Breast epithelium (tissue), 4 donors: ENCODE data around the gene GRIN2D. TPM values are rescaled to one million over a fixed set of nuclear protein-coding genes. Genes with fewer than 3 reads are reported as not detected.

Source experiments
- DNase-seq, 2 donors: peaks; one replicate each; pipeline ENCODE4 v3.0.0-alpha.2; 2019; ENCODE audit warnings: low spot score in 2 of 2
- H3K27ac ChIP-seq, 2 donors: fragments of 200-600 bp; sonication (generic) in 1 of 2; one replicate each; pipeline ENCODE4 v1.5.1; 2016 to 2019; ENCODE audit warnings: mild to moderate bottlenecking in 1 of 2
- H3K27me3 ChIP-seq, 2 donors: fragments of 200-600 bp; sonication (generic) in 1 of 2; one replicate each; pipeline versions ENCODE4 v1.5.1 to v1.6.0; 2017 to 2019; ENCODE audit warnings: control low read depth in 1 of 2, mild to moderate bottlenecking in 1 of 2
- H3K36me3 ChIP-seq: fragments of 200-600 bp; one replicate; pipeline ENCODE4 v1.5.1; 2019
- H3K4me1 ChIP-seq, 2 donors: fragments of 200-600 bp; sonication (generic); one replicate each; pipeline ENCODE4 v1.5.1; 2016 to 2019; ENCODE audit warnings: control low read depth in 1 of 2
- H3K4me3 ChIP-seq, 3 donors: fragments of 200-600 bp; sonication (generic); 1 replicate in 2 of 3; 2 replicates in 1 of 3; pipeline ENCODE4 v1.5.1; 2016 to 2019; ENCODE audit warnings: mild to moderate bottlenecking in 3 of 3, moderate library complexity in 2 of 3
- H3K9me3 ChIP-seq, 2 donors: fragments of 200-600 bp; sonication (generic) in 1 of 2; one replicate each; pipeline ENCODE4 v1.5.1; 2016 to 2019; ENCODE audit warnings: control low read depth in 1 of 2
- CTCF ChIP-seq, 3 donors: fragments of 450-650 bp; IDR thresholded peaks; one replicate each; pipeline ENCODE4 v1.5.1; 2016 to 2017; ENCODE audit warnings: antibody characterized with exemption in 3 of 3, mild to moderate bottlenecking in 3 of 3, moderate library complexity in 3 of 3
- POLR2A ChIP-seq: fragments of 450-650 bp; IDR thresholded peaks from one replicate; pipeline ENCODE4 v1.6.1; 2016; ENCODE audit warnings: antibody characterized with exemption, mild to moderate bottlenecking, moderate library complexity
- POLR2AphosphoS5 ChIP-seq, 3 donors: sonication (generic); formaldehyde crosslinking; IDR thresholded peaks; one replicate each; pipeline ENCODE4 v1.6.1; 2017; ENCODE audit warnings: antibody characterized with exemption in 3 of 3
- intact Hi-C: fragments of 100-400 bp; cut with DNase I; formaldehyde crosslinking; loops from one replicate; pipeline ENCODE4 v1.15.1; 2023; ENCODE audit warnings: low total_unique reads
- total RNA-seq, 3 donors: library from RNA; depleted of rRNA; stranded (reverse); fragments of >200 nt; gene quantifications; one replicate each; pipeline ENCODE4 v1.1.0, GENCODE V29; 2016

The GRIN2D gene
- total RNA-seq, 3 donors from 2014 or later: 0.32 to 0.33 TPM; not detected in 1

GRCh38 chr19:48397263-48398101 lies 4.0 kb downstream of the GRIN2D start:
- Histone ChIP-seq H3K4me3 (peak overlapping the region; percentile 37 to 75 (median 53)), H3K4me1 (peaks cover 0 to 9% of the 10 kb centered on the region in 2 donors), H3K36me3 (no peaks in the 10 kb centered on the region), H3K27me3 (peaks cover 14 to 41% of the 10 kb centered on the region in 2 donors), H3K27ac (no peak overlapping the region), H3K9me3 (no peaks in the 10 kb centered on the region)
- intact Hi-C loops: loop anchor here (10.0 kb wide), 1 partner anchor 1207 kb away; no protein-coding TSS in a partner anchor
- no peak for DNase-seq
- TF ChIP-seq POLR2A (no peak), CTCF (IDR thresholded peaks at IDR 0.05) (no peak), POLR2AphosphoS5 (IDR thresholded peaks at IDR 0.05) (no peak)

GRCh38 chr19:48398102-48398374 lies 4.6 kb downstream of the GRIN2D start:
- TF ChIP-seq POLR2AphosphoS5 (IDR thresholded peaks at IDR 0.05) (no peak), CTCF (IDR thresholded peaks at IDR 0.05) (no peak), POLR2A (no peak)
- Histone ChIP-seq H3K27ac (peak overlapping the region in 1 of 2 donors; percentile 74), H3K36me3 (no peaks in the 10 kb centered on the region), H3K4me3 (peak overlapping the region; percentile 37 to 75 (median 53)), H3K27me3 (peaks cover 14 to 41% of the 10 kb centered on the region in 2 donors), H3K9me3 (no peaks in the 10 kb centered on the region), H3K4me1 (peaks cover 0 to 9% of the 10 kb centered on the region in 2 donors)
- DNase-seq: no peak
- intact Hi-C loops: loop anchor here (10.0 kb wide), 1 partner anchor 1207 kb away; no protein-coding TSS in a partner anchor

GRCh38 chr19:48398375-48399235 lies 5.1 kb downstream of the GRIN2D start:
- DNase-seq: peak in 1 of 2 donors; percentile 48
- Histone ChIP-seq H3K27me3 (peaks cover 14 to 41% of the 10 kb centered on the region in 2 donors), H3K27ac (peak overlapping the region; percentile 21 to 74), H3K4me1 (peaks cover 0 to 9% of the 10 kb centered on the region in 2 donors), H3K9me3 (no peaks in the 10 kb centered on the region), H3K36me3 (no peaks in the 10 kb centered on the region), H3K4me3 (peak overlapping the region; percentile 37 to 75 (median 53))
- no peak for TF ChIP-seq POLR2A
- TF ChIP-seq CTCF (IDR thresholded peaks at IDR 0.05): no peak
- no peak for TF ChIP-seq POLR2AphosphoS5 (IDR thresholded peaks at IDR 0.05)
- intact Hi-C loops: loop anchor here (10.0 kb wide), 1 partner anchor 1206 kb away; no protein-coding TSS in a partner anchor

GRCh38 chr19:48400018-48400742 lies 6.7 kb downstream of the GRIN2D start:
- Histone ChIP-seq H3K4me1 (no peaks in the 10 kb centered on the region), H3K9me3 (no peaks in the 10 kb centered on the region), H3K27ac (peak overlapping the region; percentile 9 to 74), H3K4me3 (peak overlapping the region in 1 of 3 donors; percentile 46), H3K36me3 (no peaks in the 10 kb centered on the region), H3K27me3 (peaks cover 11 to 28% of the 10 kb centered on the region in 2 donors)
- DNase-seq: no peak
- TF ChIP-seq POLR2A: no peak
- no peak for TF ChIP-seq POLR2AphosphoS5 (IDR thresholded peaks at IDR 0.05)
- no peak for TF ChIP-seq CTCF (IDR thresholded peaks at IDR 0.05)
- intact Hi-C loops: no loop called here
